ENCODE data around the gene COL25A1. TPM values are rescaled to one million over a fixed set of nuclear protein-coding genes. Genes with fewer than 3 reads are reported as not detected.
"Not testable (repeated sequence)": the region's sequence is repeated elsewhere in the genome, so short reads cannot be mapped to it uniquely, and the experiment has no call there.

The COL25A1 gene
- polyA plus RNA-seq, 1 donor, result 9.5 TPM

- DNase-seq (ENCODE audit: low read depth), result no peak
Observed at GRCh38 chr4:108954880-108955279, 347.6 kb downstream of the COL25A1 start.

- no peak for DNase-seq (ENCODE audit: low read depth)
Observed at GRCh38 chr4:108953941-108954340, 348.5 kb downstream of the COL25A1 start.

GRCh38 chr4:108950158-108950915 is 352.1 kb downstream of the COL25A1 start:
- DNase-seq (ENCODE audit: low read depth), result no peak

GRCh38 chr4:108947526-108947925 is 354.9 kb downstream of the COL25A1 start:
- DNase-seq (ENCODE audit: low read depth), result no peak

- DNase-seq (ENCODE audit: low read depth), result no peak
Observed at GRCh38 chr4:108946237-108946636, 356.2 kb downstream of the COL25A1 start.

GRCh38 chr4:108943976-108944591 is 358.4 kb downstream of the COL25A1 start:
- DNase-seq (ENCODE audit: low read depth), result no peak

- no peak for DNase-seq (ENCODE audit: low read depth)
Observed at GRCh38 chr4:108943371-108943770, 359.1 kb downstream of the COL25A1 start.

- DNase-seq (ENCODE audit: low read depth), result no peak
Observed at GRCh38 chr4:108941904-108942430, 360.5 kb downstream of the COL25A1 start.

GRCh38 chr4:108940634-108941033 is 361.8 kb downstream of the COL25A1 start:
- no peak for DNase-seq (ENCODE audit: low read depth)

GRCh38 chr4:108940149-108940548 is 362.3 kb downstream of the COL25A1 start:
- DNase-seq (ENCODE audit: low read depth), result no peak

GRCh38 chr4:108937066-108937465 is 365.4 kb downstream of the COL25A1 start:
- no peak for DNase-seq (ENCODE audit: low read depth)

- DNase-seq (ENCODE audit: low read depth), result not testable (repeated sequence)
Observed at GRCh38 chr4:108933925-108934324, 368.5 kb downstream of the COL25A1 start.

- no peak for DNase-seq (ENCODE audit: low read depth)
Observed at GRCh38 chr4:108933046-108933445, 369.4 kb downstream of the COL25A1 start.

GRCh38 chr4:108931926-108932325 is 370.5 kb downstream of the COL25A1 start:
- no peak for DNase-seq (ENCODE audit: low read depth)

GRCh38 chr4:108930186-108930585 is 372.3 kb downstream of the COL25A1 start:
- DNase-seq (ENCODE audit: low read depth), result no peak

GRCh38 chr4:108926781-108927180 is 375.7 kb downstream of the COL25A1 start:
- no peak for DNase-seq (ENCODE audit: low read depth)

- DNase-seq (ENCODE audit: low read depth), result no peak
Observed at GRCh38 chr4:108926061-108926460, 376.4 kb downstream of the COL25A1 start.

- DNase-seq (ENCODE audit: low read depth), result no peak
Observed at GRCh38 chr4:108922191-108922590, 380.3 kb downstream of the COL25A1 start.

GRCh38 chr4:108920395-108921087 is 381.9 kb downstream of the COL25A1 start:
- DNase-seq (ENCODE audit: low read depth), result no peak

GRCh38 chr4:108919226-108919893 is 383.1 kb downstream of the COL25A1 start:
- no peak for DNase-seq (ENCODE audit: low read depth)

GRCh38 chr4:108917255-108917654 is 385.2 kb downstream of the COL25A1 start:
- DNase-seq (ENCODE audit: low read depth), result no peak

GRCh38 chr4:108916638-108917037 is 385.8 kb downstream of the COL25A1 start:
- no peak for DNase-seq (ENCODE audit: low read depth)
